Measurements from ENCODE around the gene RFX3.

RFX3 gene

GRCh38 chr9:3262826-3263529 is 262.8 kb downstream of the RFX3 start:
- TF ChIP-seq SPI1 (IDR thresholded peaks at IDR 0.05; ENCODE audit: borderline replicate concordance, low read depth) (no peak), GABPA (IDR thresholded peaks at IDR 0.05; ENCODE audit: low read depth) (no peak), REST (IDR thresholded peaks at IDR 0.05; ENCODE audit: insufficient replicate concordance, low read depth) (no peak), POLR2AphosphoS5 (IDR thresholded peaks at IDR 0.05; ENCODE audit: low read depth) (no peak), CTCF (IDR thresholded peaks at IDR 0.05; ENCODE audit: insufficient read depth, low read length) (no peak)

GRCh38 chr9:3261484-3261883 is 264.3 kb downstream of the RFX3 start:
- TF ChIP-seq SPI1 (IDR thresholded peaks at IDR 0.05; ENCODE audit: borderline replicate concordance, low read depth) (no peak), REST (IDR thresholded peaks at IDR 0.05; ENCODE audit: insufficient replicate concordance, low read depth) (no peak), CTCF (IDR thresholded peaks at IDR 0.05; ENCODE audit: insufficient read depth, low read length) (no peak)
- no peak overlapping the region for H3K4me3 ChIP-seq (replicated peaks; ENCODE audit: insufficient read depth, low read length)
- no peak for DNase-seq (ENCODE audit: low read depth in 1 of 2, low spot score in 1 of 2)
- no peak overlapping the region for H3K27ac ChIP-seq (replicated peaks)
- no peaks in the 10 kb centered on the region for H3K27me3 ChIP-seq (ENCODE audit: insufficient read depth, poor library complexity, severe bottlenecking)

More at GRCh38 chr9:3262826-3263529, 262.8 kb downstream of the RFX3 start:
- H3K27me3 ChIP-seq (ENCODE audit: insufficient read depth, poor library complexity, severe bottlenecking), result no peaks in the 10 kb centered on the region
- no peak overlapping the region for H3K4me3 ChIP-seq (replicated peaks; ENCODE audit: insufficient read depth, low read length)
- no peak overlapping the region for H3K27ac ChIP-seq (replicated peaks)
- no peak for DNase-seq (ENCODE audit: low read depth in 1 of 2, low spot score in 1 of 2)

- Histone ChIP-seq H3K27ac (replicated peaks) (no peak overlapping the region), H3K4me3 (replicated peaks; ENCODE audit: insufficient read depth, low read length) (no peak overlapping the region), H3K27me3 (ENCODE audit: insufficient read depth, poor library complexity, severe bottlenecking) (no peaks in the 10 kb centered on the region)
- TF ChIP-seq REST (IDR thresholded peaks at IDR 0.05; ENCODE audit: insufficient replicate concordance, low read depth) (no peak), SPI1 (IDR thresholded peaks at IDR 0.05; ENCODE audit: borderline replicate concordance, low read depth) (no peak), POLR2AphosphoS5 (IDR thresholded peaks at IDR 0.05; ENCODE audit: low read depth) (no peak), CTCF (IDR thresholded peaks at IDR 0.05; ENCODE audit: insufficient read depth, low read length) (no peak), GABPA (IDR thresholded peaks at IDR 0.05; ENCODE audit: low read depth) (no peak)
- DNase-seq (ENCODE audit: low read depth in 1 of 2, low spot score in 1 of 2), result no peak
Observed at GRCh38 chr9:3256571-3257330, 269.1 kb downstream of the RFX3 start.

Data from HL-60 (cell line).